ENCODE results near the gene ADO.

DNA sequence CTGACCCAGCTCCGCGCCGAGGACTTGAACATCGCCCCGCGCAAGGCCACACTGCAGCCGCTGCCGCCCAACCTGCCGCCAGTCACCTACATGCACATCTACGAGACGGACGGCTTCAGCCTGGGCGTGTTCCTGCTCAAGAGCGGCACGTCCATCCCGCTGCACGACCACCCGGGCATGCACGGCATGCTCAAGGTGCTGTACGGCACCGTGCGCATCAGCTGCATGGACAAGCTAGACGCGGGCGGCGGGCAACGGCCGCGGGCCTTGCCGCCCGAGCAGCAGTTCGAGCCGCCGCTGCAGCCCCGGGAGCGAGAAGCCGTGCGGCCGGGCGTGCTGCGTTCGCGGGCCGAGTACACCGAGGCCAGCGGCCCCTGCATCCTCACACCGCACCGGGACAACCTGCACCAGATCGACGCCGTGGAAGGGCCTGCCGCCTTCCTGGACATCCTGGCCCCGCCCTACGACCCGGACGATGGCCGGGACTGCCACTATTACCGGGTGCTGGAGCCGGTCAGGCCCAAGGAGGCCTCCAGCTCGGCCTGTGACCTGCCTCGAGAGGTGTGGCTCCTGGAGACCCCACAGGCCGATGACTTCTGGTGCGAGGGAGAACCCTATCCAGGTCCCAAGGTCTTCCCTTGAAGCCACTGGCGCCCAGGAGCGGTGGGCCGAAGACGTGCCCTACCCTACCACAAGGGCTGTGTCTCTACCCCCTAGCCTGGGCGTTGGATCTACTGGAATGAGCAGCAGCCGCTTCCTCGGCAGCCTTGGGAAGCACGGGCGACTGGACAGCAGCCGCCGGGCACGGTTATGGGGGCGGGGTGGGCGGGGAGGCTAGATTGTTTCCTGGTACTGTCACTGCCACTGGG lies 945 bp downstream of the ADO start:
- TF ChIP-seq POLR2AphosphoS5 (IDR thresholded peaks at IDR 0.05) (no peak), POLR2A (IDR thresholded peaks at IDR 0.05) (no peak)
- TF ChIP-seq, protein P1, sequence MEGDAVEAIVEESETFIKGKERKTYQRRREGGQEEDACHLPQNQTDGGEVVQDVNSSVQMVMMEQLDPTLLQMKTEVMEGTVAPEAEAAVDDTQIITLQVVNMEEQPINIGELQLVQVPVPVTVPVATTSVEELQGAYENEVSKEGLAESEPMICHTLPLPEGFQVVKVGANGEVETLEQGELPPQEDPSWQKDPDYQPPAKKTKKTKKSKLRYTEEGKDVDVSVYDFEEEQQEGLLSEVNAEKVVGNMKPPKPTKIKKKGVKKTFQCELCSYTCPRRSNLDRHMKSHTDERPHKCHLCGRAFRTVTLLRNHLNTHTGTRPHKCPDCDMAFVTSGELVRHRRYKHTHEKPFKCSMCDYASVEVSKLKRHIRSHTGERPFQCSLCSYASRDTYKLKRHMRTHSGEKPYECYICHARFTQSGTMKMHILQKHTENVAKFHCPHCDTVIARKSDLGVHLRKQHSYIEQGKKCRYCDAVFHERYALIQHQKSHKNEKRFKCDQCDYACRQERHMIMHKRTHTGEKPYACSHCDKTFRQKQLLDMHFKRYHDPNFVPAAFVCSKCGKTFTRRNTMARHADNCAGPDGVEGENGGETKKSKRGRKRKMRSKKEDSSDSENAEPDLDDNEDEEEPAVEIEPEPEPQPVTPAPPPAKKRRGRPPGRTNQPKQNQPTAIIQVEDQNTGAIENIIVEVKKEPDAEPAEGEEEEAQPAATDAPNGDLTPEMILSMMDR (IDR thresholded peaks at IDR 0.05): no peak
